Measurements from ENCODE around the gene TBC1D23.

GRCh38 chr3:100306695-100307094 lies 45.9 kb downstream of the TBC1D23 start:
- TF ChIP-seq CTCF (IDR thresholded peaks at IDR 0.05) (no peak), POLR2AphosphoS5 (IDR thresholded peaks at IDR 0.05) (no peak)

Data from transverse colon (tissue), 4 donors.